Glutamatergic neuron (in vitro differentiated cells): Measurements from ENCODE around the gene BAIAP2L2. TPM values are rescaled to one million over a fixed set of nuclear protein-coding genes. Genes with fewer than 3 reads are reported as not detected.

Experiments
- DNase-seq: peaks from one replicate; pipeline ENCODE4 v3.0.0; 2022
- H3K27ac Mint-ChIP-seq: one replicate; pipeline ENCODE4 v1.8.0; 2020; ENCODE audit warnings: mild to moderate bottlenecking, mixed read lengths, inconsistent platforms; ENCODE audit not compliant: unreplicated experiment
- H3K27me3 Mint-ChIP-seq: one replicate; pipeline ENCODE4 v1.8.0; 2020; ENCODE audit warnings: mild to moderate bottlenecking, moderate library complexity, mixed read lengths, inconsistent platforms; ENCODE audit not compliant: unreplicated experiment
- H3K36me3 Mint-ChIP-seq: one replicate; pipeline ENCODE4 v1.8.0; 2020; ENCODE audit warnings: mild to moderate bottlenecking, mixed read lengths, inconsistent platforms; ENCODE audit not compliant: unreplicated experiment
- H3K4me1 Mint-ChIP-seq: one replicate; pipeline ENCODE4 v1.8.0; 2020; ENCODE audit warnings: mild to moderate bottlenecking, low read depth, mixed read lengths, inconsistent platforms; ENCODE audit not compliant: unreplicated experiment
- H3K4me3 Mint-ChIP-seq: one replicate; pipeline ENCODE4 v1.8.0; 2020; ENCODE audit warnings: mild to moderate bottlenecking, mixed read lengths, inconsistent platforms; ENCODE audit not compliant: unreplicated experiment
- H3K9me3 Mint-ChIP-seq: one replicate; pipeline ENCODE4 v1.8.0; 2020; ENCODE audit warnings: mild to moderate bottlenecking, moderate library complexity, mixed read lengths, inconsistent platforms; ENCODE audit not compliant: unreplicated experiment
- total RNA-seq: library from RNA; stranded (reverse); fragmentation: NEBNext Ultra II Directional; extraction: Animal tissue kit (Norgen Biotek cat#: 25700); gene quantifications from one replicate; pipeline ENCODE4 v1.2.1, GENCODE V29; 2021; ENCODE audit not compliant: unreplicated experiment
- TF ChIP-seq, protein P1 (sequence below): fragments of 200-600 bp; sonication (generic); IDR thresholded peaks from one replicate; pipeline ENCODE4 v1.5.0; 2021; ENCODE audit not compliant: partially characterized antibody, unreplicated experiment

Gene BAIAP2L2
- total RNA-seq, 1 donor from 2014 or later = 28.6 TPM

DNA sequence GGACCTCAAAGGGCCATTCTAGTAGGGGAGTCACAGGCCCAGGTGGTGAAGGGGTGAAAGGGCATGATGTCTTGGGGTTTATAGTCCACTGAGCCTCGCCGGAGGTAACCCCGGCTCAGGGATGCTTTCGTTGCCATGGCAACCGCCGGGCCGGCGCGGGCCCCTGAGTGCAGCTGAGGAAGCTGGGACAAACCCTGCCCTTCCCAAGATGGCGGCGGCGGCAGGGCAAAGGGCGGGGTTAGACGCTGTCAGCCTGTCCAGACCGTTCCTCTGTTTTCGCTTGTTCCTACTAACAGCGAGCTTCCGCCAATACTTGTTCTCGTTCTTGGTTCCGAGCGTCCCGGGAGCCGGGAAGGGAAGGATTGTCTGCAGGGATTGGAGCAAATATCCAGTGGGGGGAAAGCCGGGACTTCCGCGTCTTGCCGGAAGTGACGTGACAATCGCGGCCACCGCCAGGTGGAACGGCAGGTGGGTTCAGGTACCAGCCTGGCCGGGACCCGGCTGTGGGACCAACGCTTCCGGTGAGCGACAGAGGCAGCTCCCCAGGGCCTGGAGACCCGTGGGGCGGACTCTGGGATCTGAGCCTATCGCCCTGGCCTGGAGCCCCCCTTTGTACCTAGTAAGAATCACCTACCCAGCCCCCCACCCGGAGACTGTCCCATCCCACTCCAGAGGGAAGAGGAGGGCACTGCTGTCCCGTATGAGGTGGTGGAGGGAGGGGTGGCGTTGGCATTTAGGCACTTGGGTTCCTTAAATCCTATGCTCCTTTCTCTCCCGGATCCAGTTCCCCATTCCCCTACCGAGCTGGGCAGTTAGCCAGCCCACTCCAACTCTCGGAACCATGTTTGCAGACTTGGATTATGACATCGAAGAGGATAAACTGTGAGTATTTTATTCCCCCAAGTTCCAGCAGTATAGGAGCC, 53.3 kb downstream of the BAIAP2L2 start, which contains the start of gene PICK1:
TSS of gene PICK1 (plus strand) at position 436 of the 923 bp plus-strand sequence. CDS start at position 842, 406 bp downstream.
- Mint-ChIP-seq H3K36me3 (no peaks in the 10 kb centered on the region), H3K27ac (peak within 1 kb of the TSS; percentile 97), H3K4me1 (peaks cover 7% of the 10 kb centered on the region), H3K9me3 (no peaks in the 10 kb centered on the region), H3K4me3 (peak within 1 kb of the TSS; percentile 95), H3K27me3 (peaks cover 5% of the 10 kb centered on the region)
- TF ChIP-seq, protein P1, sequence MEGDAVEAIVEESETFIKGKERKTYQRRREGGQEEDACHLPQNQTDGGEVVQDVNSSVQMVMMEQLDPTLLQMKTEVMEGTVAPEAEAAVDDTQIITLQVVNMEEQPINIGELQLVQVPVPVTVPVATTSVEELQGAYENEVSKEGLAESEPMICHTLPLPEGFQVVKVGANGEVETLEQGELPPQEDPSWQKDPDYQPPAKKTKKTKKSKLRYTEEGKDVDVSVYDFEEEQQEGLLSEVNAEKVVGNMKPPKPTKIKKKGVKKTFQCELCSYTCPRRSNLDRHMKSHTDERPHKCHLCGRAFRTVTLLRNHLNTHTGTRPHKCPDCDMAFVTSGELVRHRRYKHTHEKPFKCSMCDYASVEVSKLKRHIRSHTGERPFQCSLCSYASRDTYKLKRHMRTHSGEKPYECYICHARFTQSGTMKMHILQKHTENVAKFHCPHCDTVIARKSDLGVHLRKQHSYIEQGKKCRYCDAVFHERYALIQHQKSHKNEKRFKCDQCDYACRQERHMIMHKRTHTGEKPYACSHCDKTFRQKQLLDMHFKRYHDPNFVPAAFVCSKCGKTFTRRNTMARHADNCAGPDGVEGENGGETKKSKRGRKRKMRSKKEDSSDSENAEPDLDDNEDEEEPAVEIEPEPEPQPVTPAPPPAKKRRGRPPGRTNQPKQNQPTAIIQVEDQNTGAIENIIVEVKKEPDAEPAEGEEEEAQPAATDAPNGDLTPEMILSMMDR = peak; percentile 24
- peak; percentile 92 for DNase-seq

DNA sequence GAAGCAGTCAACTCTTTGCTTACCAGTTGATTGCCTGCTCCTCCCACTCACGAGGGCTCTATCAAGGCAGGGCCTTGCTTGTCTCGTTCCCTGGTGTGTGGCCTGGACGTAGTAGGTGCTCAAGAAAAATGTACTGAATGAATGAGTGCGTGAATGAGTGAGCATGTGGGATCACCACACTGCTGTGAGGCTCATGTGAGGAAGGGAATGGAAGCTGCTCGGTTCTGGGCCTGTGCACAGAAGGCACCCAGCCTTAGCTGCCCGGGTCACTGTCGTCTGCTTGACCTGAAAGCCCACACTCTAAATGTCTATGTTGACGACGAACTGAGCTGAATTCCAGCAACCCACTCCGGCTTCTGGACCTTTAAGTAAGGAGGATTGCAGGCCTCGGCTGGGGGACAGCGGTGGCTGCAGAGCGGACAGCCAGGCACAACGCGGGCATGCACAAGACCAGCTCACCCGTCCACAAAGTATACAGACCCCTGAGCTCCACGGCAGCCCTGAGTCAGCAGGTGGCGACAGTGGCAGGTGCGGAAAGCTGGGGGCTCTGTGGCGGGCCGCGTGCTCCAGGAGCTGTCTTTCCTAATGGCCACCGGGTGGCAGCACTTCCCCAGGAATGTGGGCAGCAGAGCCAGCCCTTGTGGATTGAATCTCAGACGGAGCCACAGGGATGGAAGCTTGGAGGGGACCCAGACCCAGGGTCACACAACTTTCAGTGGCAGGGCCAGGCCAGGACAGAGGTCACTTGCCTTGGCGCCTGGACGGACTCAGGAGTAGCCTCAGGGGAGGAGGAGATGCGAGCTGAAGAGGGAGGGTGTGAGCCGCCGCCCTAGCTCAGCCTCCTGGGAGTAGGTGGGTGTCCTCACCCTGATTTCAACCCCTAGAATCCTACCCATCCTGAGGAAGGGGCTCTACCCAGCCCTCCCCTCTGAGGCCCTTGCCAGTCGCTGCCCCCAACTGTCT, 58.3 kb downstream of the BAIAP2L2 start:
- H3K9me3 Mint-ChIP-seq = no peaks in the 10 kb centered on the region
- DNase-seq = peak; percentile 89
- H3K4me3 Mint-ChIP-seq = no peak overlapping the region
- H3K27me3 Mint-ChIP-seq = peaks cover 3% of the 10 kb centered on the region
- TF ChIP-seq, protein P1 = peak; percentile 90
- peaks cover 3% of the 10 kb centered on the region for H3K4me1 Mint-ChIP-seq
- no peak overlapping the region for H3K27ac Mint-ChIP-seq
- H3K36me3 Mint-ChIP-seq = no peaks in the 10 kb centered on the region

DNA sequence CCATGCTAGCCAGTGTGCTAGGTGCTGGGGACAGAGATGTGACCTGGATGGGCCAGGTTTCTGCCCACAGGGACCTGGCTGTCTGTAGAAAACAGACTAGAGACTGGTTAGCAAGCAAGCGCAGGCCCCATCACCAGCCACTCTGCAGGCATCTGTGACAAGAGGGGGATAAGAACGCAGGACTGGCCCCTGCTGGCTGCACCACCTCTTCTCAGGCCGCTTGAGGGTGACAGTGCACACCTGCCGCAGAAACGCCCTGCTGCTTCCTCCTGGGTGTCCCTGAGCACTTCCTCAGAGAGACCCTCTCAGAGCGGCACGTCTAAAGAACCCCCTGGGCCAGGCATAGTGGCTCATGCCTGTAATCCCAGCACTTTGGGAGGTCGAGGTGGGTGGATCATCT, 59.2 kb downstream of the BAIAP2L2 start:
- TF ChIP-seq, protein P1 = no peak
- Mint-ChIP-seq H3K4me3 (no peak overlapping the region), H3K27me3 (no peaks in the 10 kb centered on the region), H3K4me1 (peaks cover 3% of the 10 kb centered on the region), H3K9me3 (no peaks in the 10 kb centered on the region), H3K36me3 (no peaks in the 10 kb centered on the region), H3K27ac (no peak overlapping the region)
- no peak for DNase-seq

DNA sequence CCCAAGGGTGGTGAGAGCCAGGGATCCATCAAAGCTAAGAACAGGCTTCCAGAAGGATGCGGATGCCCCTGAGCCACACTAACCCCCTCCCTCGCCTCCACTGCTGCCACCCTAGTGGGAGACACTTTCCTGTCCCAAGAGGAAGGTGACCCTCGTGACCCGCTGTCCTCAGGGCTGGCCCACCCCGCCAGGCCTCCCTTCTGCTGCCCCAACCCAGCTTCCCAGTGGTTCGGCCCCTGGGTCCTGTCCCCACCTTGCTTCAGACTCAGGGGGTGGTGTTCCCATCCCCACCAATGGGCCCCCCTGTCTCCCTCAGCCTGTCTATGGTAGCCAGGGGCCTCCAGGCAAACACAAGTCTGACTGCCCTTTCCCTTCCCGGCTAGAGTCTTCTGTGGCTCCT, 59.8 kb downstream of the BAIAP2L2 start:
- Mint-ChIP-seq H3K4me1 (peaks cover 3% of the 10 kb centered on the region), H3K27me3 (no peaks in the 10 kb centered on the region), H3K36me3 (no peaks in the 10 kb centered on the region), H3K4me3 (no peak overlapping the region), H3K27ac (no peak overlapping the region), H3K9me3 (no peaks in the 10 kb centered on the region)
- no peak for DNase-seq
- TF ChIP-seq, protein P1 = no peak
